Transverse colon (tissue), 4 donors: ENCODE results near the gene BLOC1S3. TPM values are rescaled to one million over a fixed set of nuclear protein-coding genes. Genes with fewer than 3 reads are reported as not detected.

ENCODE experiments used
- DNase-seq: peaks from one replicate; pipeline ENCODE4 v3.0.0-alpha.2; 2019
- H3K27ac ChIP-seq, 4 donors: fragments of 200-600 bp; sonication (generic); 2 replicates each; pipeline ENCODE4 v1.5.1; 2016 to 2018; ENCODE audit warnings: inconsistent platforms in 4 of 4
- H3K27me3 ChIP-seq: fragments of 200-600 bp; sonication (generic); 2 replicates; pipeline ENCODE4 v1.5.1; 2017; ENCODE audit warnings: inconsistent platforms
- H3K36me3 ChIP-seq, 4 donors: fragments of 200-600 bp; sonication (generic); 2 replicates each; pipeline ENCODE4 v1.5.1; 2017 to 2019; ENCODE audit warnings: inconsistent platforms in 4 of 4
- H3K4me1 ChIP-seq, 4 donors: fragments of 200-600 bp; sonication (generic); 2 replicates each; pipeline ENCODE4 v1.5.1; 2017 to 2020; ENCODE audit warnings: inconsistent platforms in 4 of 4
- H3K4me3 ChIP-seq, 4 donors: fragments of 200-600 bp; sonication (generic); 1 replicate in 1 of 4; 2 replicates in 3 of 4; pipeline versions ENCODE4 v1.5.1 to v1.6.1; 2017 to 2019; ENCODE audit warnings: inconsistent platforms in 4 of 4
- H3K9me3 ChIP-seq, 2 donors: fragments of 200-600 bp; sonication (generic); 2 replicates each; pipeline ENCODE4 v1.5.1; 2017 to 2019; ENCODE audit warnings: inconsistent platforms in 2 of 2
- CTCF ChIP-seq, 5 experiments: fragments of 200-600 bp in 3 of 5; fragments of 450-650 bp in 2 of 5; sonication (generic) in 3 of 5; IDR thresholded peaks; 1 replicate in 2 of 5; 2 replicates in 3 of 5; pipeline ENCODE4 v1.5.1; 2016 to 2017; ENCODE audit warnings: antibody characterized with exemption in 5 of 5, inconsistent platforms in 3 of 5, mild to moderate bottlenecking in 2 of 5, moderate library complexity in 1 of 5
- EP300 ChIP-seq: sonication (generic); formaldehyde crosslinking; IDR thresholded peaks from one replicate; pipeline ENCODE4 v1.6.1; 2017; ENCODE audit warnings: antibody characterized with exemption, low read depth
- POLR2A ChIP-seq: fragments of 450-650 bp; IDR thresholded peaks from one replicate; pipeline ENCODE4 v1.6.1; 2016; ENCODE audit warnings: antibody characterized with exemption, mild to moderate bottlenecking, moderate library complexity
- POLR2AphosphoS5 ChIP-seq, 3 donors: sonication (generic); formaldehyde crosslinking; IDR thresholded peaks; one replicate each; pipeline ENCODE4 v1.6.1; 2016; ENCODE audit warnings: antibody characterized with exemption in 3 of 3
- WGBS, 2 donors: methylation state at CpG; one replicate each; pipeline ENCODE4 v1.1.5; 2018; ENCODE audit warnings: low coverage in 1 of 2; 5-methylcytosine and 5-hydroxymethylcytosine counted together
- in situ Hi-C, 4 donors: fragments of 200-750 bp; cut with MboI; loops; one replicate each; pipeline versions ENCODE4 v1.15.0 to v1.15.1; 2017; ENCODE audit warnings: low sequenced_read_pairs in 3 of 4, low pct_ligation_motif_present in 1 of 4, low pct_unique_long_range_greater_than_20kb in 1 of 4
- intact Hi-C: fragments of 100-400 bp; cut with DNase I; formaldehyde crosslinking; loops from one replicate; pipeline ENCODE4 v1.15.1; 2023; ENCODE audit warnings: low total_unique reads
- total RNA-seq, 4 donors: library from RNA; depleted of rRNA; stranded (reverse); fragments of >200 nt; gene quantifications; one replicate each; pipeline ENCODE4 v1.1.0, GENCODE V29; 2016

The BLOC1S3 gene
- total RNA-seq, 4 donors from 2014 or later: 5.0 to 10.3 (median 9.2) TPM

DNA sequence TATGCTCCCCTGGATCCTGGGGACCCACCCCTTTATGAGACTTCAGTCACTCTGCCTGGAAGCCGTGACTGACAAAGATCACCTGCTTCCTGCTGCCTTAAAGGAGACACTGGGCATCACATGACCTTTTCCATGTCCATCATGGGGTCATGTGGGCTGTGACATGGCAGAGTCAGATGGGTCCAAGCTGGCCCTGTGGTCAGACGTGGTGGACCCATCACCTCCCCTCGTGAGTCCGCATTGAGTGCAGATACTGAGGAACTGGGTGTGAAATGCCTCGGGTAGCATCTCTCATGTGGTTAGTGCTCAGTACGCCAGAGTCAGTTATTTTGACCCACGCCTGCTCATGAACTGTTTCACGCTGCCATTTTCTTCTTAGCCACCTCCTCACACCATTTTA lies 44.9 kb upstream of the BLOC1S3 start:
- in situ Hi-C loops (no loop called here), intact Hi-C loops (no loop called here)
- WGBS, 2 donors: 91% methylated on average over 8 of the region's 8 CpGs; no CpG with 5 or more reads in 1 of the 2 donors
- no peaks in the 10 kb centered on the region for H3K36me3 ChIP-seq
- H3K4me1 ChIP-seq: peaks cover 0 to 17% (median 0%) of the 10 kb centered on the region in 4 donors
- no peaks in the 10 kb centered on the region for H3K27me3 ChIP-seq
- H3K9me3 ChIP-seq: no peaks in the 10 kb centered on the region
- TF ChIP-seq EP300 (no peak), CTCF (IDR thresholded peaks at IDR 0.05) (no peak), POLR2AphosphoS5 (IDR thresholded peaks at IDR 0.05) (no peak), POLR2A (no peak)
- H3K4me3 ChIP-seq: no peak overlapping the region
- no peak overlapping the region for H3K27ac ChIP-seq
- no peak for DNase-seq

DNA sequence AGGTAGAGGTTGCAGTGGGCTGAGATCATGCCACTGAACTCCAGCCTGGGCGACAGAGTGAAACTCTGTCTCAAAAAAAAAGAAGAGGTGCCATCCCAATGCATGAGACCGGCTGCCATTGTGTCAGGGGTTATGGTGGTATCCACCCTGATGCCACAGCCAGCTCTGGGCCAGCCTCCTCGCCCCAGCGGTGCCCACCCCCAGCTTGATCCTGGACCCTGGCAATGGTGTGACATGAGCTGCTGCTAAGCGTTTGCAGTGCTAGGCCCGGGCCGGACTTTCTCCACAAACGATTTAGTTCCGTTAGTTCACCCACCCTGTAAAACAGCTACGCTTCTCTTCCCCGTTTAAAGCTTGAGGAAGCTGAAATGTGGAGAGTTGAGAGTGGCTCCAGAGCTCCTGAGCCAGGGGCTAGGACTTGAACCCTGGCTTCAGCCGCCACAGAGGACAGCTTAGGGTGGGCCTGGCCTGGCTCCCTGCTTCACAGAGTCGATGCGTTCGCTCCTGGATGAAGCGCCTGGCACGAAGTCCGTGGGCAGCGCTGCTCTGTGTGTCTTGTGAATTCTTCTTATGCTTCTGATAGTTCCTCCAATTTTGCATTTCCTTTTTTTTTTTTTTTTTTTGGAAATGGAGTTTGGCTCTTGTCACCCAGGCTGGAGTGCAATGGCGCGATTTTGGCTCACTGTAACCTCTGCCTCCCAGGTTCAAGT lies 43.3 kb upstream of the BLOC1S3 start:
- no peaks in the 10 kb centered on the region for H3K9me3 ChIP-seq
- in situ Hi-C loops: no loop called here

DNA sequence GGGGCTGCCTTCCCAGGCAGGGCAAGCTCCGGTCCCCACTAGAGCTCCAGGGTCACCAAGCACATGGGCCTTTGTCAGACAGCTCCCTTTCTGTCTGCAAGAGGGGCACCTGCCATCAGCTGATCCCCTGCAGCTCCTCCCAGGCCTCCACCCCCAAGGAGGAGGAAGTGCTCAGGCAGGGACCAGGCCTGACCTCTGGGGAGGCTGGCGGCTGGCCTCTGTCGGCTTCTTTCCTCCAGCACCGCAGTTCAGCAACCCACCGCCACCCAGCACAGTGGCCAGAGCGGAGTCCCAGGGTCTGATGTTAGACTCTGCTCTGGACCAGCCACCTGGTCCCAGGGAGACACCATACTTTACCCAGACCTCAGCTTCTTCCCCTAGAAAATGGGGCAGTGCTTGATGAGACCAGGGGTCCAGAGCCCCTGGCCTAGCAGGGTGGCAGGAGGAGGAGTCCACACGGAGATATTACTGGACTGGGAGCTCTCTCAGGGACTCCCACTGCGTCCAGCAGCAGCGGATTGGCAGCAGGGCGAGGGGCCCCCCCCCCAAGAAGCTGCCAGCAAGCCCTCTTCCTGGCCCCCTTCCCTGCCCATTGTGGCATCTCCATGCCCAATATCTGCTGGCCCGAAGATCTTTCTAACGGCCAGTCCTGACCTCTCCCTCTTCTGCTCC lies 41.9 kb upstream of the BLOC1S3 start:
- no peaks in the 10 kb centered on the region for H3K27me3 ChIP-seq
- DNase-seq: no peak
- TF ChIP-seq CTCF (IDR thresholded peaks at IDR 0.05) (no peak), POLR2AphosphoS5 (IDR thresholded peaks at IDR 0.05) (no peak), POLR2A (no peak), EP300 (no peak)
- H3K4me3 ChIP-seq: no peak overlapping the region
- WGBS, 2 donors: 67 to 88% methylated on average over 2 to 12 of the region's 12 CpGs
- in situ Hi-C loops (no loop called here), intact Hi-C loops (no loop called here)
- H3K4me1 ChIP-seq: peaks cover 0 to 17% (median 0%) of the 10 kb centered on the region in 4 donors
- H3K9me3 ChIP-seq: no peaks in the 10 kb centered on the region
- peak overlapping the region in 3 of 4 donors; percentile 45 to 68 (median 57) for H3K27ac ChIP-seq
- peaks cover 0 to under 1% (median 0%) of the 10 kb centered on the region in 4 donors for H3K36me3 ChIP-seq

More for the DNA sequence above, 43.3 kb upstream of the BLOC1S3 start:
- Histone ChIP-seq H3K27me3 (no peaks in the 10 kb centered on the region), H3K4me3 (no peak overlapping the region), H3K27ac (no peak overlapping the region), H3K4me1 (peaks cover 0 to 17% (median 0%) of the 10 kb centered on the region in 4 donors), H3K36me3 (no peaks in the 10 kb centered on the region)
- DNase-seq: no peak
- intact Hi-C loops: no loop called here
- WGBS, 2 donors: 95 to 100% methylated on average over 2 to 21 of the region's 21 CpGs
- no peak for TF ChIP-seq EP300
- TF ChIP-seq POLR2AphosphoS5 (IDR thresholded peaks at IDR 0.05): no peak
- no peak for TF ChIP-seq POLR2A
- TF ChIP-seq CTCF (IDR thresholded peaks at IDR 0.05): no peak

GRCh38 chr19:45137179-45137761 lies 41.3 kb upstream of the BLOC1S3 start:
- H3K36me3 ChIP-seq: peaks cover 0 to 7% (median 0%) of the 10 kb centered on the region in 4 donors
- H3K4me3 ChIP-seq: no peak overlapping the region
- H3K27ac ChIP-seq: peak overlapping the region in 3 of 4 donors; percentile 45 to 68 (median 57)
- TF ChIP-seq EP300 (no peak), POLR2AphosphoS5 (IDR thresholded peaks at IDR 0.05) (no peak), POLR2A (no peak), CTCF (IDR thresholded peaks at IDR 0.05) (no peak)
- peak; percentile 55 for DNase-seq
- WGBS, 2 donors: 65 to 75% methylated on average over 1 to 16 of the region's 17 CpGs
- H3K9me3 ChIP-seq: no peaks in the 10 kb centered on the region
- intact Hi-C loops (no loop called here), in situ Hi-C loops (no loop called here)
- H3K27me3 ChIP-seq: no peaks in the 10 kb centered on the region
- H3K4me1 ChIP-seq: peaks cover 0 to 17% (median 0%) of the 10 kb centered on the region in 4 donors
